Heart right ventricle (tissue), 16 donors: ENCODE measurements around the gene CFAP92. TPM values are rescaled to one million over a fixed set of nuclear protein-coding genes. Genes with fewer than 3 reads are reported as not detected.

ENCODE experiments used
- ATAC-seq, 8 donors: fragments of 200-7000 bp; cut with Tn5 transposase; one replicate each; pipeline ENCODE4 v1.9.1; 2020; ENCODE audit warnings: mild to moderate bottlenecking in 8 of 8, moderate library complexity in 8 of 8, moderate number of reproducible peaks in 1 of 8
- DNase-seq, 2 donors: peaks; one replicate each; pipeline ENCODE4 v3.0.0-alpha.2; 2020
- H3K27ac ChIP-seq, 10 donors: fragments of 200-600 bp; sonication (generic) in 2 of 10; one replicate each; pipeline versions ENCODE4 v1.5.0 to v1.8.0; 2020 to 2022; ENCODE audit warnings: mild to moderate bottlenecking in 3 of 10
- H3K27me3 ChIP-seq, 7 donors: fragments of 200-600 bp; one replicate each; pipeline ENCODE4 v1.8.0; 2021 to 2022; ENCODE audit warnings: mild to moderate bottlenecking in 2 of 7
- H3K36me3 ChIP-seq, 9 donors: fragments of 200-600 bp; sonication (generic) in 1 of 9; one replicate each; pipeline versions ENCODE4 v1.5.0 to v1.8.0; 2020 to 2022; ENCODE audit warnings: mild to moderate bottlenecking in 2 of 9
- H3K4me1 ChIP-seq, 9 donors: fragments of 200-600 bp; sonication (generic) in 1 of 9; one replicate each; pipeline versions ENCODE4 v1.5.0 to v1.8.0; 2020 to 2022; ENCODE audit warnings: mild to moderate bottlenecking in 4 of 9
- H3K4me3 ChIP-seq, 10 donors: fragments of 200-600 bp; sonication (generic) in 2 of 10; one replicate each; pipeline versions ENCODE4 v1.5.0 to v1.8.0; 2020 to 2022; ENCODE audit warnings: mild to moderate bottlenecking in 7 of 10, moderate library complexity in 2 of 10
- H3K9me3 ChIP-seq, 11 donors: fragments of 200-600 bp in 10 of 11; sonication (generic) in 2 of 11; one replicate each; pipeline versions ENCODE4 v1.5.0 to v1.8.0; 2013 to 2022; ENCODE audit warnings: mild to moderate bottlenecking in 2 of 11, control low read depth in 1 of 11, moderate library complexity in 1 of 11
- WGBS, 2 donors: extraction: QIAGEN DNeasy Blood & Tissue Kit; methylation state at CpG; one replicate each; pipeline ENCODE4 v1.1.7; 2013; ENCODE audit warnings: inconsistent platforms in 1 of 2; 5-methylcytosine and 5-hydroxymethylcytosine counted together
- intact Hi-C, 10 donors: fragments of 100-400 bp; cut with DNase I; formaldehyde crosslinking; loops; one replicate each; pipeline versions ENCODE4 v1.11.1 to v1.14.2; 2022
- polyA plus RNA-seq, 2 donors: library from polyadenylated mRNA; stranded (reverse); fragments of 200-250 nt; gene quantifications; one replicate each; pipeline ENCODE4 v1.2.3, GENCODE V29; 2013
- total RNA-seq, 10 donors: library from RNA; stranded (reverse); fragmentation: NEBNext Ultra II Directional in 3 of 10; extraction: Animal tissue kit (Norgen Biotek cat#: 25700) in 3 of 10; gene quantifications; one replicate each; pipeline versions ENCODE4 v1.2.1 to v1.2.4, GENCODE V29; 2021 to 2023
- TF ChIP-seq, protein P1 (sequence below), 9 donors: fragments of 200-600 bp; sonication (generic) in 2 of 9; IDR thresholded peaks; one replicate each; pipeline versions ENCODE4 v1.5.0 to v1.8.0; 2021 to 2022; ENCODE audit warnings: antibody characterized with exemption in 9 of 9, mild to moderate bottlenecking in 5 of 9, moderate library complexity in 1 of 9
- donor health status: Arrhythmogenic right ventricular cardiomyopathy.
- donor health status: ischemic (EF 13 %, LVEDD 7.1; RV severe dilation, severe dysfunction).
- donor health status: healthy with polysubstance abuse.
- donor health status: DM: no; HTN: yes; CAD: no.
- donor health status: DM: no; HTN: no; CAD: no.
- donor health status: ischemic (EF 25% LVEDD 6.9; RV normal size, moderate dysfunction).
- donor health status: ischemic (EF 25% LVEDD 5.7; RV mildly dilated, moderate dysfunction).
- donor health status: healthy.
- donor health status: DM: yes; HTN: yes; CAD: no.
- donor health status: Ischemic cardiomyopathy.
- donor health status: ischemic (EF 35%, LVEDD 5.7; RV mildly dilated, moderate dysfunction).
- donor health status: nonischemic (EF 11% LVEDD 7.7; RV severe dilation, severe dysfunction).
- donor health status: DM: yes; HTN: yes; CAD: no.
- donor health status: PGD.
- donor health status: ischemic (EF 29% LVEDD 5.4; RV normal size, mild dysfunction).
- donor health status: nonischemic (EF 23%, LVEDD 6.1; RV moderate dilation, normal function).

CFAP92 gene
- total and polyA plus RNA-seq, 12 donors, result 0.12 to 1.2 (median 0.41) TPM

DNA sequence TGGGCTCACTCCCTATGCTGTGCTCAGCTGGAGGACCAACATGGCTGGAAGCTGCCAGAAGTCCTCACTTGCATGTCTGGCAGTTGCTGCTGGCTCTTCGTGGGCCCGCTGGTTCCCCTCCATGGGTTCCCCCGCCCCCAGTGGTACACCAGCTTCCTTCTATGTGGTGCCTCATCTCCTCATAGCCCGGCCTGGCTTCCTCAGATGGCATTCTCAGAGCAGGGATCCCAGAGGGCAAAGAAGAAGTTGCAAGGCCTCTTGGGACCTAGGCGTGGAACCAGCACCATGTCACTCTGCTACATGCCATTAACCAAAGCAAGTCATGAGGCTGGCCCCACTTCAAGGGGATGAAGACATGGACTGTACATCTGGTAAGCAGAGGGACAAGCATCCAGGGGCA lies 2.9 kb upstream of the CFAP92 start:
- peaks cover 0 to 36% (median 21%) of the 10 kb centered on the region in 9 donors for H3K4me1 ChIP-seq
- no peak overlapping the region for H3K4me3 ChIP-seq
- intact Hi-C loops, result no loop called here
- peaks cover 0 to 38% (median 12%) of the 10 kb centered on the region in 7 donors for H3K27me3 ChIP-seq
- H3K27ac ChIP-seq, result no peak overlapping the region
- DNase-seq (no peak), ATAC-seq (no peak)
- TF ChIP-seq, protein P1, sequence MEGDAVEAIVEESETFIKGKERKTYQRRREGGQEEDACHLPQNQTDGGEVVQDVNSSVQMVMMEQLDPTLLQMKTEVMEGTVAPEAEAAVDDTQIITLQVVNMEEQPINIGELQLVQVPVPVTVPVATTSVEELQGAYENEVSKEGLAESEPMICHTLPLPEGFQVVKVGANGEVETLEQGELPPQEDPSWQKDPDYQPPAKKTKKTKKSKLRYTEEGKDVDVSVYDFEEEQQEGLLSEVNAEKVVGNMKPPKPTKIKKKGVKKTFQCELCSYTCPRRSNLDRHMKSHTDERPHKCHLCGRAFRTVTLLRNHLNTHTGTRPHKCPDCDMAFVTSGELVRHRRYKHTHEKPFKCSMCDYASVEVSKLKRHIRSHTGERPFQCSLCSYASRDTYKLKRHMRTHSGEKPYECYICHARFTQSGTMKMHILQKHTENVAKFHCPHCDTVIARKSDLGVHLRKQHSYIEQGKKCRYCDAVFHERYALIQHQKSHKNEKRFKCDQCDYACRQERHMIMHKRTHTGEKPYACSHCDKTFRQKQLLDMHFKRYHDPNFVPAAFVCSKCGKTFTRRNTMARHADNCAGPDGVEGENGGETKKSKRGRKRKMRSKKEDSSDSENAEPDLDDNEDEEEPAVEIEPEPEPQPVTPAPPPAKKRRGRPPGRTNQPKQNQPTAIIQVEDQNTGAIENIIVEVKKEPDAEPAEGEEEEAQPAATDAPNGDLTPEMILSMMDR (IDR thresholded peaks at IDR 0.05), result no peak
- H3K36me3 ChIP-seq, result no peaks in the 10 kb centered on the region
- 91 to 96% methylated on average over 5 of the region's 5 CpGs for WGBS, 2 donors
- no peaks in the 10 kb centered on the region for H3K9me3 ChIP-seq

DNA sequence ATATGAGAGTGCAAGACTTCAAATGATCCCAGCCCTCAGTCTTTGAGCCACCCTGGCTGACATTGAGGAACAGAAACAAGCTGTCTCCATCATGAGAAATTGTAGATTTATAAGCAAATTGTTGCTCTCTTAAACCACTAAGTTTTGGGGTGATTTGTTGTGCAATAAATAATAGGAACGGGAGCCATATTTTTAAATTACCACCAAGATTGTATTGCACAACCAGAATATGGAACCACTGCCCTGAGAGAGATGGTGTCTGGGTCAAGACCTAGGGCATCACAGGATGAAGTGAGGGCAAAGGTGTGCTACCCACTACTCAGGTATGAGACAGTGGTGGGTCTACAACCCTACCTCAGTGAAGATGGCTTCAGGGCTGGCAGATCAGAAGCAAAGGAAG lies 2.3 kb upstream of the CFAP92 start:
- TF ChIP-seq, protein P1 (IDR thresholded peaks at IDR 0.05), result no peak
- ATAC-seq, result no peak
- no peak overlapping the region for H3K27ac ChIP-seq
- WGBS, 2 donors, result 82 to 94% methylated on average over 1 of the region's 1 CpG
- H3K4me3 ChIP-seq, result no peak overlapping the region
- H3K4me1 ChIP-seq, result peaks cover 0 to 31% (median 18%) of the 10 kb centered on the region in 9 donors
- H3K27me3 ChIP-seq, result peaks cover 0 to 33% (median 7%) of the 10 kb centered on the region in 7 donors
- no peaks in the 10 kb centered on the region for H3K9me3 ChIP-seq
- H3K36me3 ChIP-seq, result no peaks in the 10 kb centered on the region
- DNase-seq, result no peak
- intact Hi-C loops, result no loop called here

DNA sequence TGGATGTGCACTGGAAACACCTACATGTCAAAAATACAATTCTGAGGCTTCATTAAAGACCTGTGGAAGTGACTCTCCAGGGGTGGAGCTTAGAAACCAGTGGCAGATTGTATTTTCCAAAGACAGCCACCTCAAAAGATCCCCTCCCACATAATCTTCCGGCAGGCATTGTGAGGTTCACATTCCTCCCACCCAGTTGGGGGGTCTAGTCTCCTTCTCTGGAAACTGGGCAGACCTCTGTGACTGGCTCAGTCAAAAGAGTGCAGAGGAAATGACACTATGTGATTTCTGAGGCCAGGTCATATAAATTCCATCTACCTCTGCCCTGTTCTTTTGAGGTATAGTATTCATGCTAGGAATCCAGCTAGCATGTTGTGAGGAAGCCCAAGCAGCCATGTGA lies 1.9 kb upstream of the CFAP92 start:
- no peak for ATAC-seq
- no peak overlapping the region for H3K27ac ChIP-seq
- peaks cover 0 to 28% (median 2%) of the 10 kb centered on the region in 7 donors for H3K27me3 ChIP-seq
- WGBS, 2 donors, result 88 to 98% methylated on average over 1 of the region's 1 CpG
- H3K9me3 ChIP-seq, result no peaks in the 10 kb centered on the region
- TF ChIP-seq, protein P1 (IDR thresholded peaks at IDR 0.05), result no peak
- DNase-seq, result no peak
- H3K4me3 ChIP-seq, result no peak overlapping the region
- no peaks in the 10 kb centered on the region for H3K36me3 ChIP-seq
- peaks cover 0 to 26% (median 14%) of the 10 kb centered on the region in 9 donors for H3K4me1 ChIP-seq
- intact Hi-C loops, result no loop called here

DNA sequence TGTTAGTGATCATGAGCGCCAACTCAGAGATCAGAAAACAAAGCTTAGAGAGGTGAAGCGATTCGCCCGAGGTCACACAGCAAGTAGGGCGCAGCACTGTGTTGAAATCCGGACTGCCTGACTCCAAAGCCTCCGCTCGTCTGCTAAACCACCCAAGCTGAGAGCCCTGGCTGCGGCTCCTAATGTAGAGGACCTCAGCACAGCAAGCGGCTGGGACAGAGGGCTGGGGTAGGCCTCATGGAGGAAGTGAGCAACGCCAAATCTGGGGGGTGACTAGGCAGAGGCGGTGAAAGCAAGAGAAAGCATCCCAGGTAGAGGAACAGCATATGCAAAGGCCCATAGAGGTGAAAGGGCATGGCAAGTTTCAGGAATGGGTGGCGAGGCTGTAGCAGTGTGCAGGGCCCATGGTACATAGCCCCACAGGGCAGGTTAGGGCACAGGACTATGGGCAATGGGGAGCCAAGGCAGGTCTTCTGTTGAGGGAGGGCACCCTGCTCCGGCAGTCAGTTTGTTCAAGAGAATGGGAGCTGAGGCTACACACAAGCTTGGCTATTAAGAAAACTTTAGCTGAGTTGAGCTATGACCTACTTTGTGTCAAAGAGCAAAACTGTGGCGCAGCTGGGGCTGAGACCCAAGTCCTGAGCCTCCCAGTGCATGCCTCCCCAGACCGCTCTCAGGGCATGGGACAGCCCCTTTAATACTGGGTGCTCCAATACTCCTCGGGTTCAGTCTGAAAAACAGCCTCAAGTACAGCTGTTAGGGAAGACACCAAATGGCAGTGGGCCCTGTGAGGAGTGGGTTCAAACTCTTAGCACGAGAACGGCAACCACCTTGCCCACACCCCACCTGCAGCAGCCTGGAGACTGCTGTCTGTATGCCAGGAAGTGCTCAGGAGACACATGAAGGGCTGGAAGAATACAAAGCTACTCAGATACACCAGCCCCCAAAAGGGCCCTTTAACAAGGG lies 988 bp upstream of the CFAP92 start:
- TF ChIP-seq, protein P1 (IDR thresholded peaks at IDR 0.05), result no peak
- intact Hi-C loops, result loop anchor here in 1 of 10 donors (5.0 kb wide), 1 partner anchor 32 kb away; no protein-coding TSS in a partner anchor
- Histone ChIP-seq H3K27ac (no peak overlapping the region), H3K4me3 (peak overlapping the region in 4 of 10 donors; percentile 51 to 57 (median 53)), H3K36me3 (no peaks in the 10 kb centered on the region), H3K4me1 (peaks cover 0 to 20% (median 13%) of the 10 kb centered on the region in 9 donors), H3K9me3 (no peaks in the 10 kb centered on the region), H3K27me3 (peaks cover 0 to 19% (median 0%) of the 10 kb centered on the region in 7 donors)
- ATAC-seq (no peak), DNase-seq (no peak)
- 84 to 85% methylated on average over 19 of the region's 19 CpGs for WGBS, 2 donors
